Small intestine (tissue), 7 donors: ENCODE data around the gene MDFI. TPM values are rescaled to one million over a fixed set of nuclear protein-coding genes. Genes with fewer than 3 reads are reported as not detected.

Experiments used
- DNase-seq, 2 donors: peaks; one replicate each; pipeline versions ENCODE4 v3.0.0 to v3.0.0-alpha.2; 2013
- FAIRE-seq: peaks from 2 replicates; lab custom pipeline; 2012; peaks lifted over from hg19 to GRCh38; lab: Jason Lieb, UNC
- H3K27ac ChIP-seq, 3 donors: one replicate each; pipeline ENCODE4 v1.5.1; 2013; ENCODE audit warnings: low read length in 2 of 3, mild to moderate bottlenecking in 2 of 3, control low read depth in 1 of 3, inconsistent platforms in 1 of 3, low read depth in 1 of 3, moderate library complexity in 1 of 3
- H3K27me3 ChIP-seq, 3 donors: one replicate each; pipeline ENCODE4 v1.6.1; 2013; ENCODE audit warnings: low read length in 3 of 3, inconsistent platforms in 1 of 3; ENCODE audit not compliant: control insufficient read depth in 3 of 3, insufficient read depth in 3 of 3
- H3K36me3 ChIP-seq, 3 donors: one replicate each; pipeline ENCODE4 v1.6.1; 2013; ENCODE audit warnings: low read length in 3 of 3, inconsistent platforms in 1 of 3, low read depth in 1 of 3, mild to moderate bottlenecking in 1 of 3, moderate library complexity in 1 of 3; ENCODE audit not compliant: control insufficient read depth in 3 of 3, insufficient read depth in 2 of 3
- H3K4me1 ChIP-seq, 3 donors: one replicate each; pipeline ENCODE4 v1.6.1; 2013; ENCODE audit warnings: low read length in 2 of 3, inconsistent platforms in 1 of 3, low read depth in 1 of 3, mild to moderate bottlenecking in 1 of 3, moderate library complexity in 1 of 3; ENCODE audit not compliant: control insufficient read depth in 3 of 3, insufficient read depth in 2 of 3
- H3K4me3 ChIP-seq, 3 donors: one replicate each; pipeline ENCODE4 v1.5.1; 2013; ENCODE audit warnings: low read length in 3 of 3, control low read depth in 1 of 3, inconsistent platforms in 1 of 3, low read depth in 1 of 3, mild to moderate bottlenecking in 1 of 3, moderate library complexity in 1 of 3
- H3K9me3 ChIP-seq, 2 donors: one replicate each; pipeline ENCODE4 v1.6.1; 2013; ENCODE audit warnings: low read depth in 1 of 2, low read length in 1 of 2; ENCODE audit not compliant: control insufficient read depth in 2 of 2, insufficient read depth in 1 of 2
- WGBS, 3 donors: extraction: QIAGEN DNeasy Blood & Tissue Kit; methylation state at CpG; one replicate each; pipeline ENCODE4 v1.1.7; 2013; 5-methylcytosine and 5-hydroxymethylcytosine counted together
- polyA plus RNA-seq, 4 donors: library from polyadenylated mRNA; stranded (reverse) in 3 of 4; unstranded in 1 of 4; fragments of 200-250 nt in 3 of 4; fragments of 120-200 nt in 1 of 4; gene quantifications; one replicate each; pipeline versions ENCODE4 v1.2.1 to v1.2.3, GENCODE V29; 2013
- donor health status: healthy with polysubstance abuse.
- donor health status: control.
- donor health status: control.
- donor health status: Bipolar disorder and iron deficiency.
- donor health status: healthy.

Gene MDFI
- polyA plus RNA-seq, 4 donors = 0.81 to 22.9 (median 4.0) TPM

GRCh38 chr6:41599015-41599851 is 39.0 kb upstream of the MDFI start:
- H3K4me3 ChIP-seq = no peak overlapping the region

GRCh38 chr6:41599852-41600445 is 38.3 kb upstream of the MDFI start:
- peaks cover 0 to 64% (median 10%) of the 10 kb centered on the region in 3 donors for H3K36me3 ChIP-seq
- no peak overlapping the region for H3K27ac ChIP-seq
- FAIRE-seq (no peak), DNase-seq (no peak)
- peaks cover 0 to 9% (median 0%) of the 10 kb centered on the region in 3 donors for H3K4me1 ChIP-seq
- H3K27me3 ChIP-seq = no peaks in the 10 kb centered on the region
- no peaks in the 10 kb centered on the region for H3K9me3 ChIP-seq
- no peak overlapping the region for H3K4me3 ChIP-seq
- 88 to 92% (median 91%) methylated on average over 14 of the region's 14 CpGs for WGBS, 3 donors

More at GRCh38 chr6:41599015-41599851, 39.0 kb upstream of the MDFI start:
- Histone ChIP-seq H3K27ac (no peak overlapping the region), H3K9me3 (no peaks in the 10 kb centered on the region), H3K36me3 (peaks cover 0 to 71% (median 11%) of the 10 kb centered on the region in 3 donors), H3K27me3 (no peaks in the 10 kb centered on the region), H3K4me1 (peaks cover 0 to 9% (median 0%) of the 10 kb centered on the region in 3 donors)
- DNase-seq (no peak), FAIRE-seq (no peak)
- WGBS, 3 donors = 67 to 77% (median 71%) methylated on average over 17 to 21 of the region's 21 CpGs

- FAIRE-seq (no peak), DNase-seq (no peak)
- Histone ChIP-seq H3K27ac (no peak overlapping the region), H3K4me1 (peaks cover 0 to 9% (median 0%) of the 10 kb centered on the region in 3 donors), H3K27me3 (no peaks in the 10 kb centered on the region), H3K4me3 (no peak overlapping the region), H3K9me3 (no peaks in the 10 kb centered on the region), H3K36me3 (peaks cover 0 to 57% (median 10%) of the 10 kb centered on the region in 3 donors)
- WGBS, 3 donors = 71 to 81% (median 76%) methylated on average over 22 of the region's 22 CpGs
These were observed 37.6 kb upstream of the MDFI start for GRCh38 chr6:41600499-41601247.

GRCh38 chr6:41601248-41601549 is 37.1 kb upstream of the MDFI start:
- no peak overlapping the region for H3K27ac ChIP-seq
- DNase-seq (no peak), FAIRE-seq (no peak)
- 82 to 90% (median 89%) methylated on average over 6 of the region's 6 CpGs for WGBS, 3 donors
- H3K4me1 ChIP-seq = peaks cover 0 to 9% (median 0%) of the 10 kb centered on the region in 3 donors
- H3K36me3 ChIP-seq = peaks cover 0 to 52% (median 10%) of the 10 kb centered on the region in 3 donors
- H3K27me3 ChIP-seq = no peaks in the 10 kb centered on the region
- no peak overlapping the region for H3K4me3 ChIP-seq
- H3K9me3 ChIP-seq = no peaks in the 10 kb centered on the region

- DNase-seq (no peak), FAIRE-seq (no peak)
- Histone ChIP-seq H3K4me1 (peaks cover 0 to 9% (median 0%) of the 10 kb centered on the region in 3 donors), H3K36me3 (peaks cover 0 to 40% (median 8%) of the 10 kb centered on the region in 3 donors), H3K27me3 (no peaks in the 10 kb centered on the region), H3K27ac (no peak overlapping the region), H3K4me3 (no peak overlapping the region), H3K9me3 (no peaks in the 10 kb centered on the region)
- 31 to 65% (median 46%) methylated on average over 4 of the region's 4 CpGs for WGBS, 3 donors
These were observed 35.9 kb upstream of the MDFI start for GRCh38 chr6:41602422-41602743.

- DNase-seq = peak; percentile 82 to 91
- Histone ChIP-seq H3K4me3 (no peak overlapping the region), H3K27me3 (no peaks in the 10 kb centered on the region), H3K4me1 (peaks cover 0 to 9% (median 0%) of the 10 kb centered on the region in 3 donors), H3K36me3 (peaks cover 0 to 33% (median 8%) of the 10 kb centered on the region in 3 donors), H3K9me3 (no peaks in the 10 kb centered on the region), H3K27ac (peak overlapping the region in 1 of 3 donors; percentile 27)
- WGBS, 3 donors = 5 to 6% (median 6%) methylated on average over 20 of the region's 20 CpGs
- FAIRE-seq = no peak
These were observed 35.2 kb upstream of the MDFI start for GRCh38 chr6:41602864-41603608.

GRCh38 chr6:41604006-41604405 is 34.3 kb upstream of the MDFI start:
- Histone ChIP-seq H3K36me3 (peaks cover 0 to 24% (median under 1%) of the 10 kb centered on the region in 3 donors), H3K4me1 (peaks cover 0 to 9% (median 0%) of the 10 kb centered on the region in 3 donors), H3K27me3 (no peaks in the 10 kb centered on the region), H3K4me3 (no peak overlapping the region), H3K9me3 (no peaks in the 10 kb centered on the region), H3K27ac (no peak overlapping the region)
- no peak for DNase-seq
- WGBS, 3 donors = 63 to 83% (median 73%) methylated on average over 5 of the region's 5 CpGs
- FAIRE-seq = no peak

GRCh38 chr6:41605649-41606048 is 32.6 kb upstream of the MDFI start:
- Histone ChIP-seq H3K27me3 (no peaks in the 10 kb centered on the region), H3K4me3 (no peak overlapping the region), H3K9me3 (no peaks in the 10 kb centered on the region), H3K27ac (no peak overlapping the region), H3K36me3 (peaks cover 0 to 7% (median 0%) of the 10 kb centered on the region in 3 donors), H3K4me1 (peaks cover 0 to 9% (median 0%) of the 10 kb centered on the region in 3 donors)
- DNase-seq = no peak
- 20 to 70% (median 38%) methylated on average over 3 of the region's 3 CpGs for WGBS, 3 donors
- no peak for FAIRE-seq
